Mammary epithelial cell (primary cell): ENCODE measurements around the gene GCLC.

ENCODE experiments used
- EZH2 ChIP-seq: IDR thresholded peaks from 2 replicates; pipeline ENCODE4 v1.6.1; 2012; ENCODE audit warnings: low read length, inconsistent platforms, borderline replicate concordance
- TF ChIP-seq, protein P1 (sequence below), 2 donors: IDR thresholded peaks in 1 of 2; conservative IDR thresholded peaks in 1 of 2; 2 replicates each; pipeline ENCODE4 v1.5.1; 2011 to 2012; ENCODE audit warnings: inconsistent platforms in 2 of 2, low read length in 2 of 2, mild to moderate bottlenecking in 2 of 2, control low read depth in 1 of 2, low read depth in 1 of 2; ENCODE audit not compliant: insufficient read depth in 1 of 2; ENCODE audit errors: extremely low read depth in 1 of 2

DNA sequence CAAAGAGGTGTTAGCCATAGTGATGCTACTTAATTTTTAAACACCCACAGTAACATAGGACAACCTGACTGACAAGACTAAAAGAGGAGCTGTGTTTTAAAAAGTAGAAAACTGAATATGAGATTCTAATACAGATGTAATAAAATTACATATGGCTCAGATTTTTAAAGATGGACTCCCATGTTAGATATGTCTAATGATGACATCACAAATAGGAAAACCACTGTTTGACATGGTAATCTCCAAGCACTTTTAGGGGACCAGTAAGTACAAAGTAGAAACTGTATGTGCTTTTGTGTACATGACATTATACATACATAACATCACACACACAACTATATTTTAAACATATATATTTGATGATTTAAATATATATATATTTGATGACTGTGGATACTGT lies 16.8 kb downstream of the GCLC start:
- no peak for TF ChIP-seq EZH2
- TF ChIP-seq, protein P1, sequence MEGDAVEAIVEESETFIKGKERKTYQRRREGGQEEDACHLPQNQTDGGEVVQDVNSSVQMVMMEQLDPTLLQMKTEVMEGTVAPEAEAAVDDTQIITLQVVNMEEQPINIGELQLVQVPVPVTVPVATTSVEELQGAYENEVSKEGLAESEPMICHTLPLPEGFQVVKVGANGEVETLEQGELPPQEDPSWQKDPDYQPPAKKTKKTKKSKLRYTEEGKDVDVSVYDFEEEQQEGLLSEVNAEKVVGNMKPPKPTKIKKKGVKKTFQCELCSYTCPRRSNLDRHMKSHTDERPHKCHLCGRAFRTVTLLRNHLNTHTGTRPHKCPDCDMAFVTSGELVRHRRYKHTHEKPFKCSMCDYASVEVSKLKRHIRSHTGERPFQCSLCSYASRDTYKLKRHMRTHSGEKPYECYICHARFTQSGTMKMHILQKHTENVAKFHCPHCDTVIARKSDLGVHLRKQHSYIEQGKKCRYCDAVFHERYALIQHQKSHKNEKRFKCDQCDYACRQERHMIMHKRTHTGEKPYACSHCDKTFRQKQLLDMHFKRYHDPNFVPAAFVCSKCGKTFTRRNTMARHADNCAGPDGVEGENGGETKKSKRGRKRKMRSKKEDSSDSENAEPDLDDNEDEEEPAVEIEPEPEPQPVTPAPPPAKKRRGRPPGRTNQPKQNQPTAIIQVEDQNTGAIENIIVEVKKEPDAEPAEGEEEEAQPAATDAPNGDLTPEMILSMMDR (conservative IDR thresholded peaks at IDR 0.05 in 1 of 2, IDR thresholded peaks at IDR 0.05 in 1 of 2; ENCODE audit: extremely low read depth in 1 of 2, insufficient read depth in 1 of 2, low read depth in 1 of 2, low read length in 2 of 2): no peak
